Measurements from ENCODE around the gene ENDOD1. TPM values are rescaled to one million over a fixed set of nuclear protein-coding genes. Genes with fewer than 3 reads are reported as not detected.

The ENDOD1 gene
- total RNA-seq, 1 donor from 2014 or later, result 30.4 TPM

DNA sequence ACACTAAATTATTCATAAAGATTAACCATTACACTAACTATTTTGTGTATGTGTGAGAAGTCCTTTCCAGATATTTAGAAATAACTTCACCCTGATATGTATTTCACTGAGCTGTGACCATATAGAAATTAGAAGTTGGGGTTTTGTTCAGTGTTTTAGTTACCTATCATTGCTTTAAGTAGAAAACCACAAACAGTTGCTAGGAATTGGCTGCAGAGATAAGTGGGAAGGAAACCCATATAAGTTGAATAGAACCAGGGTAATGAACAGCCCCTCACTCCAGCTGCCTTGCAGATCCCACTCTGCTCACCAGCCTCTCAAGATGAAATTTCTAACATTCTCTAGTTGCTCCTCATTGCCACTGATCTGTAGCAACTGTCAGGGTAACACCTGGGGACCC lies 12.7 kb upstream of the ENDOD1 start:
- Histone ChIP-seq H3K9me3 (no peaks in the 10 kb centered on the region), H3K27me3 (ENCODE audit: low read depth) (no peaks in the 10 kb centered on the region), H3K36me3 (no peaks in the 10 kb centered on the region), H3K4me3 (no peak overlapping the region), H3K27ac (no peak overlapping the region), H3K4me1 (peaks cover 42% of the 10 kb centered on the region)
- DNase-seq, result no peak
- TF ChIP-seq, protein P1, sequence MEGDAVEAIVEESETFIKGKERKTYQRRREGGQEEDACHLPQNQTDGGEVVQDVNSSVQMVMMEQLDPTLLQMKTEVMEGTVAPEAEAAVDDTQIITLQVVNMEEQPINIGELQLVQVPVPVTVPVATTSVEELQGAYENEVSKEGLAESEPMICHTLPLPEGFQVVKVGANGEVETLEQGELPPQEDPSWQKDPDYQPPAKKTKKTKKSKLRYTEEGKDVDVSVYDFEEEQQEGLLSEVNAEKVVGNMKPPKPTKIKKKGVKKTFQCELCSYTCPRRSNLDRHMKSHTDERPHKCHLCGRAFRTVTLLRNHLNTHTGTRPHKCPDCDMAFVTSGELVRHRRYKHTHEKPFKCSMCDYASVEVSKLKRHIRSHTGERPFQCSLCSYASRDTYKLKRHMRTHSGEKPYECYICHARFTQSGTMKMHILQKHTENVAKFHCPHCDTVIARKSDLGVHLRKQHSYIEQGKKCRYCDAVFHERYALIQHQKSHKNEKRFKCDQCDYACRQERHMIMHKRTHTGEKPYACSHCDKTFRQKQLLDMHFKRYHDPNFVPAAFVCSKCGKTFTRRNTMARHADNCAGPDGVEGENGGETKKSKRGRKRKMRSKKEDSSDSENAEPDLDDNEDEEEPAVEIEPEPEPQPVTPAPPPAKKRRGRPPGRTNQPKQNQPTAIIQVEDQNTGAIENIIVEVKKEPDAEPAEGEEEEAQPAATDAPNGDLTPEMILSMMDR (IDR thresholded peaks at IDR 0.05), result no peak
- intact Hi-C loops (cut with DNase I), result no loop called here
- ATAC-seq, result no peak

GRCh38 chr11:95078526-95078925 lies 11.1 kb upstream of the ENDOD1 start:
- ATAC-seq, result peak in 1 of 2 donors; percentile 32
- H3K27me3 ChIP-seq (ENCODE audit: low read depth), result no peaks in the 10 kb centered on the region
- peaks cover 43% of the 10 kb centered on the region for H3K4me1 ChIP-seq
- no peaks in the 10 kb centered on the region for H3K9me3 ChIP-seq
- H3K27ac ChIP-seq, result no peak overlapping the region
- DNase-seq, result no peak
- intact Hi-C loops (cut with DNase I), result no loop called here
- H3K4me3 ChIP-seq, result no peak overlapping the region
- TF ChIP-seq, protein P1 (IDR thresholded peaks at IDR 0.05), result no peak
- no peaks in the 10 kb centered on the region for H3K36me3 ChIP-seq

DNA sequence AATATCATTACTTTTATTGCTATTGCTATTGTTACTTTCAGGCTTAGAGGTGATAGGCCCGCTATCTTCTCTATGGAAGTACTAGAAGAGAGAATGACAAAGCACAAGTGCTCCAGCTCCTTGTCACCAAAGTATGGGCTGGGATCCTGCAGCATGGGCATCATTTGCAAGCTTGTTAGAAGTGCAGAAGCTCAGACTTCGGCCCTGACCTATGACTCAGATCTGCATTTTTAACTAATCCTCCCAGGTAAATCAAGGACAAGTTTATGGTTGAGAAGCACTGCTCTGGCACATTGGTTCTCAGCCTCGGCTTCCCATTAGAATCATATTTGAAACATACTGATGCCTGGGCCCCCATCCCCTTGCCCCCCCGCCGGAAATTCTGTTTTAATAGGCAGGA lies 8.6 kb upstream of the ENDOD1 start:
- no peaks in the 10 kb centered on the region for H3K36me3 ChIP-seq
- DNase-seq (no peak), ATAC-seq (no peak)
- peaks cover 25% of the 10 kb centered on the region for H3K4me1 ChIP-seq
- H3K4me3 ChIP-seq, result no peak overlapping the region
- peak overlapping the region; percentile 15 for H3K27ac ChIP-seq
- no peaks in the 10 kb centered on the region for H3K27me3 ChIP-seq (ENCODE audit: low read depth)
- intact Hi-C loops (cut with DNase I), result no loop called here
- TF ChIP-seq, protein P1 (IDR thresholded peaks at IDR 0.05), result no peak
- no peaks in the 10 kb centered on the region for H3K9me3 ChIP-seq

- intact Hi-C loops (cut with DNase I), result no loop called here
- no peaks in the 10 kb centered on the region for H3K36me3 ChIP-seq
- DNase-seq, result no peak
- H3K27me3 ChIP-seq (ENCODE audit: low read depth), result no peaks in the 10 kb centered on the region
- H3K27ac ChIP-seq, result peak overlapping the region; percentile 66
- H3K9me3 ChIP-seq, result no peaks in the 10 kb centered on the region
- peak in 1 of 2 donors; percentile 69 for ATAC-seq
- TF ChIP-seq, protein P1 (IDR thresholded peaks at IDR 0.05), result no peak
- H3K4me1 ChIP-seq, result peaks cover 21% of the 10 kb centered on the region
- H3K4me3 ChIP-seq, result no peak overlapping the region
Measured at GRCh38 chr11:95081412-95081811, 8.2 kb upstream of the ENDOD1 start.

GRCh38 chr11:95082576-95083001 lies 7.1 kb upstream of the ENDOD1 start:
- Histone ChIP-seq H3K4me3 (no peak overlapping the region), H3K27ac (peak overlapping the region; percentile 66), H3K36me3 (no peaks in the 10 kb centered on the region), H3K27me3 (ENCODE audit: low read depth) (no peaks in the 10 kb centered on the region), H3K9me3 (no peaks in the 10 kb centered on the region), H3K4me1 (peaks cover 11% of the 10 kb centered on the region)
- ATAC-seq, result no peak
- no peak for DNase-seq
- TF ChIP-seq, protein P1 (IDR thresholded peaks at IDR 0.05), result no peak
- intact Hi-C loops (cut with DNase I), result no loop called here

GRCh38 chr11:95084509-95084908 lies 5.1 kb upstream of the ENDOD1 start:
- no peak for ATAC-seq
- Histone ChIP-seq H3K27me3 (ENCODE audit: low read depth) (no peaks in the 10 kb centered on the region), H3K4me1 (peaks cover 19% of the 10 kb centered on the region), H3K36me3 (no peaks in the 10 kb centered on the region), H3K9me3 (no peaks in the 10 kb centered on the region), H3K4me3 (no peak overlapping the region), H3K27ac (no peak overlapping the region)
- intact Hi-C loops (cut with DNase I), result no loop called here
- no peak for DNase-seq
- TF ChIP-seq, protein P1 (IDR thresholded peaks at IDR 0.05), result no peak
